Body of pancreas (tissue), 4 donors: ENCODE results near the gene STIM1.

Source experiments
- POLR2A ChIP-seq, 3 donors: fragments of 450-650 bp; IDR thresholded peaks; one replicate each; pipeline ENCODE4 v1.6.1; 2016; ENCODE audit warnings: antibody characterized with exemption in 3 of 3, mild to moderate bottlenecking in 2 of 3
- TF ChIP-seq, protein P1 (sequence below), 7 experiments: fragments of 450-650 bp in 4 of 7; fragments of 200-600 bp in 3 of 7; sonication (generic) in 3 of 7; IDR thresholded peaks; one replicate each; pipeline ENCODE4 v1.5.1; 2016 to 2019; ENCODE audit warnings: antibody characterized with exemption in 7 of 7

- TF ChIP-seq, protein P1, sequence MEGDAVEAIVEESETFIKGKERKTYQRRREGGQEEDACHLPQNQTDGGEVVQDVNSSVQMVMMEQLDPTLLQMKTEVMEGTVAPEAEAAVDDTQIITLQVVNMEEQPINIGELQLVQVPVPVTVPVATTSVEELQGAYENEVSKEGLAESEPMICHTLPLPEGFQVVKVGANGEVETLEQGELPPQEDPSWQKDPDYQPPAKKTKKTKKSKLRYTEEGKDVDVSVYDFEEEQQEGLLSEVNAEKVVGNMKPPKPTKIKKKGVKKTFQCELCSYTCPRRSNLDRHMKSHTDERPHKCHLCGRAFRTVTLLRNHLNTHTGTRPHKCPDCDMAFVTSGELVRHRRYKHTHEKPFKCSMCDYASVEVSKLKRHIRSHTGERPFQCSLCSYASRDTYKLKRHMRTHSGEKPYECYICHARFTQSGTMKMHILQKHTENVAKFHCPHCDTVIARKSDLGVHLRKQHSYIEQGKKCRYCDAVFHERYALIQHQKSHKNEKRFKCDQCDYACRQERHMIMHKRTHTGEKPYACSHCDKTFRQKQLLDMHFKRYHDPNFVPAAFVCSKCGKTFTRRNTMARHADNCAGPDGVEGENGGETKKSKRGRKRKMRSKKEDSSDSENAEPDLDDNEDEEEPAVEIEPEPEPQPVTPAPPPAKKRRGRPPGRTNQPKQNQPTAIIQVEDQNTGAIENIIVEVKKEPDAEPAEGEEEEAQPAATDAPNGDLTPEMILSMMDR (IDR thresholded peaks at IDR 0.05) = no peak
- TF ChIP-seq POLR2A (IDR thresholded peaks at IDR 0.05) = no peak
Measured at GRCh38 chr11:3820971-3821370, 34.5 kb upstream of the STIM1 start.
